Left ventricle myocardium inferior (tissue), 1 donor: ENCODE measurements around the gene STMN1. TPM values are rescaled to one million over a fixed set of nuclear protein-coding genes. Genes with fewer than 3 reads are reported as not detected.

ENCODE experiments used
- DNase-seq: peaks from one replicate; pipeline ENCODE4 v3.0.0-alpha.2; 2020
- H3K27ac ChIP-seq: fragments of 200-600 bp; replicated peaks from 2 replicates; pipeline ENCODE4 v1.8.0; 2021
- H3K27me3 ChIP-seq: fragments of 200-600 bp; 2 replicates; pipeline ENCODE4 v1.8.0; 2021; ENCODE audit warnings: low read depth
- H3K36me3 ChIP-seq: fragments of 200-600 bp; 2 replicates; pipeline ENCODE4 v1.8.0; 2021
- H3K4me1 ChIP-seq: fragments of 200-600 bp; 2 replicates; pipeline ENCODE4 v1.8.0; 2021
- H3K4me3 ChIP-seq: fragments of 200-600 bp; 2 replicates; pipeline ENCODE4 v1.8.0; 2021; ENCODE audit warnings: mild to moderate bottlenecking, moderate library complexity
- H3K9me3 ChIP-seq: fragments of 200-600 bp; replicated peaks from 2 replicates; pipeline ENCODE4 v1.8.0; 2021
- CTCF ChIP-seq: fragments of 200-600 bp; IDR thresholded peaks from 2 replicates; pipeline ENCODE4 v1.8.0; 2021; ENCODE audit warnings: antibody characterized with exemption, mild to moderate bottlenecking, borderline replicate concordance
- intact Hi-C: fragments of 100-400 bp; cut with micrococcal nuclease; formaldehyde crosslinking; loops from one replicate; pipeline ENCODE4 v1.11.0; 2022
- total RNA-seq: library from RNA; stranded (reverse); fragmentation: NEBNext Ultra II Directional; extraction: Animal tissue kit (Norgen Biotek cat#: 25700); gene quantifications from one replicate; pipeline ENCODE4 v1.2.1, GENCODE V29; 2021
- donor health status: DM: no; HTN: yes; CAD: no; lungs with severe emphysema.

Gene STMN1
- total RNA-seq, 1 donor from 2014 or later, result 47.1 TPM

GRCh38 chr1:25932321-25932720 lies 26.1 kb upstream of the STMN1 start:
- no peak for TF ChIP-seq CTCF
- Histone ChIP-seq H3K36me3 (no peaks in the 10 kb centered on the region), H3K27me3 (no peaks in the 10 kb centered on the region), H3K4me3 (no peak overlapping the region), H3K4me1 (peaks cover 14% of the 10 kb centered on the region), H3K27ac (no peak overlapping the region), H3K9me3 (no peaks in the 10 kb centered on the region)
- intact Hi-C loops, result no loop called here
- DNase-seq, result no peak

- H3K36me3 ChIP-seq, result no peaks in the 10 kb centered on the region
- no peaks in the 10 kb centered on the region for H3K9me3 ChIP-seq
- intact Hi-C loops, result no loop called here
- peaks cover 16% of the 10 kb centered on the region for H3K4me1 ChIP-seq
- H3K27me3 ChIP-seq, result peaks cover 14% of the 10 kb centered on the region
- DNase-seq, result no peak
- no peak overlapping the region for H3K4me3 ChIP-seq
- no peak overlapping the region for H3K27ac ChIP-seq
- no peak for TF ChIP-seq CTCF
Measured at GRCh38 chr1:25929016-25929415, 22.8 kb upstream of the STMN1 start.

- no peak for TF ChIP-seq CTCF
- Histone ChIP-seq H3K9me3 (no peaks in the 10 kb centered on the region), H3K27me3 (peaks cover 17% of the 10 kb centered on the region), H3K36me3 (no peaks in the 10 kb centered on the region), H3K4me3 (no peak overlapping the region), H3K4me1 (peaks cover 12% of the 10 kb centered on the region), H3K27ac (no peak overlapping the region)
- intact Hi-C loops, result no loop called here
- no peak for DNase-seq
Measured at GRCh38 chr1:25927521-25928265, 21.5 kb upstream of the STMN1 start.

GRCh38 chr1:25926731-25927496 lies 20.7 kb upstream of the STMN1 start:
- intact Hi-C loops, result no loop called here
- Histone ChIP-seq H3K9me3 (no peaks in the 10 kb centered on the region), H3K4me1 (peaks cover 20% of the 10 kb centered on the region), H3K36me3 (no peaks in the 10 kb centered on the region), H3K27me3 (peaks cover 17% of the 10 kb centered on the region), H3K4me3 (no peak overlapping the region), H3K27ac (no peak overlapping the region)
- no peak for DNase-seq
- TF ChIP-seq CTCF, result no peak

- intact Hi-C loops, result no loop called here
- peaks cover 17% of the 10 kb centered on the region for H3K27me3 ChIP-seq
- no peaks in the 10 kb centered on the region for H3K9me3 ChIP-seq
- H3K4me3 ChIP-seq, result no peak overlapping the region
- H3K27ac ChIP-seq, result no peak overlapping the region
- TF ChIP-seq CTCF, result no peak
- H3K36me3 ChIP-seq, result no peaks in the 10 kb centered on the region
- H3K4me1 ChIP-seq, result peaks cover 21% of the 10 kb centered on the region
- no peak for DNase-seq
Measured at GRCh38 chr1:25924454-25924853, 18.2 kb upstream of the STMN1 start.
